Fibroblast of peridontal ligament (primary cell): ENCODE measurements around the gene PRKG1.

Experiments
- DNase-seq: peaks from one replicate; pipeline ENCODE4 v3.0.0-alpha.2; 2010; ENCODE audit errors: extremely low read depth

PRKG1 gene

GRCh38 chr10:52252307-52252706, 1178.0 kb downstream of the PRKG1 start:
- no peak for DNase-seq

GRCh38 chr10:52256832-52257691, 1182.8 kb downstream of the PRKG1 start:
- no peak for DNase-seq

- DNase-seq: no peak
These were observed 1183.4 kb downstream of the PRKG1 start for GRCh38 chr10:52257692-52258075.

- no peak for DNase-seq
These were observed 1184.6 kb downstream of the PRKG1 start for GRCh38 chr10:52258799-52259425.

GRCh38 chr10:52259426-52259812, 1185.1 kb downstream of the PRKG1 start:
- no peak for DNase-seq

- no peak for DNase-seq
These were observed 1187.1 kb downstream of the PRKG1 start for GRCh38 chr10:52261362-52261761.

GRCh38 chr10:52265131-52265926, 1191.0 kb downstream of the PRKG1 start:
- no peak for DNase-seq

- DNase-seq: no peak
These were observed 1192.6 kb downstream of the PRKG1 start for GRCh38 chr10:52266858-52267257.

- DNase-seq: no peak
These were observed 1194.5 kb downstream of the PRKG1 start for GRCh38 chr10:52268790-52269189.

- DNase-seq: no peak
These were observed 1194.9 kb downstream of the PRKG1 start for GRCh38 chr10:52269233-52269632.

- DNase-seq: no peak
These were observed 1201.9 kb downstream of the PRKG1 start for GRCh38 chr10:52276163-52276562.

- DNase-seq: no peak
These were observed 1202.7 kb downstream of the PRKG1 start for GRCh38 chr10:52276986-52277385.

- no peak for DNase-seq
These were observed 1205.3 kb downstream of the PRKG1 start for GRCh38 chr10:52279546-52279945.

- DNase-seq: peak; percentile 59
These were observed 1205.8 kb downstream of the PRKG1 start for GRCh38 chr10:52280051-52280450.

GRCh38 chr10:52283174-52283573, 1208.9 kb downstream of the PRKG1 start:
- DNase-seq: no peak

GRCh38 chr10:52284416-52285013, 1210.2 kb downstream of the PRKG1 start:
- no peak for DNase-seq

GRCh38 chr10:52287866-52288265, 1213.6 kb downstream of the PRKG1 start:
- DNase-seq: no peak

- DNase-seq: no peak
These were observed 1223.5 kb downstream of the PRKG1 start for GRCh38 chr10:52297747-52298146.

- no peak for DNase-seq
These were observed 1226.5 kb downstream of the PRKG1 start for GRCh38 chr10:52300599-52301277.

GRCh38 chr10:52308251-52309031, 1234.2 kb downstream of the PRKG1 start:
- DNase-seq: peak; percentile 81

GRCh38 chr10:52312942-52313255, 1238.6 kb downstream of the PRKG1 start:
- peak; percentile 19 for DNase-seq
